DND-41 (cell line): ENCODE data around the gene PRKCE.

ENCODE experiments used
- ATAC-seq: fragments of 200-7000 bp; cut with Tn5 transposase; 3 replicates; pipeline ENCODE4 v1.9.1; 2021; ENCODE audit warnings: low read depth; ENCODE audit not compliant: insufficient read depth
- DNase-seq: peaks from one replicate; pipeline ENCODE4 v3.0.0-alpha.2; 2020
- H2AFZ ChIP-seq: 2 replicates; pipeline ENCODE4 v1.6.0; 2012; ENCODE audit warnings: low read depth, low read length
- H3K27ac ChIP-seq: 2 replicates; pipeline ENCODE4 v1.5.1; 2012; ENCODE audit warnings: low read length, inconsistent platforms
- H3K27me3 ChIP-seq: fragments of 200-600 bp; sonication (generic); 2 replicates; pipeline ENCODE4 v1.6.0; 2012; ENCODE audit warnings: low read length, mild to moderate bottlenecking, inconsistent platforms; ENCODE audit not compliant: insufficient read depth, poor library complexity
- H3K36me3 ChIP-seq: 2 replicates; pipeline ENCODE4 v1.5.1; 2012; ENCODE audit warnings: low read length, inconsistent platforms; ENCODE audit not compliant: insufficient read depth
- H3K4me1 ChIP-seq: 2 replicates; pipeline ENCODE4 v1.5.1; 2012; ENCODE audit warnings: mild to moderate bottlenecking, low read length; ENCODE audit not compliant: insufficient read depth
- H3K4me2 ChIP-seq: 2 replicates; pipeline ENCODE4 v1.6.0; 2012; ENCODE audit warnings: mild to moderate bottlenecking, moderate library complexity, low read length, inconsistent platforms; ENCODE audit not compliant: insufficient read depth
- H3K4me3 ChIP-seq, 2 experiments: fragments of 200-600 bp in 1 of 2; shearing (Covaris generic) in 1 of 2; 2 replicates each; pipeline ENCODE4 v1.5.1; 2012 to 2016; ENCODE audit warnings: inconsistent platforms in 2 of 2, low read length in 2 of 2, mild to moderate bottlenecking in 2 of 2, low read depth in 1 of 2, moderate library complexity in 1 of 2
- H3K79me2 ChIP-seq: 2 replicates; pipeline ENCODE4 v1.6.0; 2012; ENCODE audit warnings: low read length, inconsistent platforms; ENCODE audit not compliant: insufficient read depth
- H3K9ac ChIP-seq: 2 replicates; pipeline ENCODE4 v1.6.0; 2012; ENCODE audit warnings: low read depth, mild to moderate bottlenecking, inconsistent platforms, low read length, moderate library complexity
- H3K9me3 ChIP-seq: 2 replicates; pipeline ENCODE4 v1.5.1; 2012; ENCODE audit warnings: low read length, moderate library complexity, mild to moderate bottlenecking, inconsistent platforms; ENCODE audit not compliant: insufficient read depth, severe bottlenecking
- H4K20me1 ChIP-seq: 2 replicates; pipeline ENCODE4 v1.6.0; 2012; ENCODE audit warnings: low read length; ENCODE audit not compliant: insufficient read depth
- CTCF ChIP-seq: IDR thresholded peaks from 2 replicates; pipeline ENCODE4 v1.5.1; 2012; ENCODE audit warnings: borderline replicate concordance, low read length, moderate library complexity, mild to moderate bottlenecking; ENCODE audit not compliant: poor library complexity, severe bottlenecking; ENCODE audit errors: extremely low read depth
- EZH2 ChIP-seq: IDR thresholded peaks from 3 replicates; pipeline ENCODE4 v1.6.1; 2012; ENCODE audit warnings: borderline replicate concordance, low read depth, mild to moderate bottlenecking, moderate library complexity, low read length, inconsistent platforms; ENCODE audit not compliant: severe bottlenecking

Gene PRKCE

GRCh38 chr2:46024146-46024779 lies 372.8 kb downstream of the PRKCE start:
- H3K9me3 ChIP-seq, result no peaks in the 10 kb centered on the region
- no peak overlapping the region for H3K9ac ChIP-seq
- no peaks in the 10 kb centered on the region for H3K79me2 ChIP-seq
- no peak overlapping the region for H3K4me3 ChIP-seq
- H3K4me1 ChIP-seq, result peaks cover 4% of the 10 kb centered on the region; the same call in 1 of the 2 replicates
- no peaks in the 10 kb centered on the region for H3K27me3 ChIP-seq
- DNase-seq (no peak), ATAC-seq (no peak)
- no peak overlapping the region for H2AFZ ChIP-seq
- H4K20me1 ChIP-seq, result no peaks in the 10 kb centered on the region
- H3K4me2 ChIP-seq, result no peak overlapping the region
- TF ChIP-seq EZH2 (no peak), CTCF (no peak)
- no peak overlapping the region for H3K27ac ChIP-seq
- no peaks in the 10 kb centered on the region for H3K36me3 ChIP-seq

DNA sequence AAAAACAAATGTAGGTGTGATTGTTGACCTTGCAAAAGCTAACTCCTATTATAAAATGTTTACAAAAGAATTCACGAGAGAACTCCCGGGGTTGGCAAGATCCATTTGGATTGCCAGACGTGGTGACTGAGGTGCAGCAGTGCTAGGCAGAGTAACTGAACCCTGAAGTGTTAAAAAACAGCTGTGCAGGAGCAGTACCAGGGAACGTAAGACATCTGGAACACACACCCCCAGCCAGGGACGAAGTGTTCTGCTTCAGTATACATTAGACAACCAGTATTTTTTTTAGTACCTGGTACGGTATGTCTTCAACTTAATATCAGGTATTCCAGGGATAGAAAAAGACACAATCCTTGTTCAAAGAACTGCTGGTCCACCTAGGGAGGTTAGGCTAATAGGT lies 373.6 kb downstream of the PRKCE start:
- DNase-seq (no peak), ATAC-seq (no peak)
- H3K4me1 ChIP-seq, result no peaks in the 10 kb centered on the region
- H3K27ac ChIP-seq, result no peak overlapping the region
- H3K36me3 ChIP-seq, result no peaks in the 10 kb centered on the region
- H3K9ac ChIP-seq, result no peak overlapping the region
- no peak overlapping the region for H3K4me2 ChIP-seq
- no peaks in the 10 kb centered on the region for H3K27me3 ChIP-seq
- no peak overlapping the region for H3K4me3 ChIP-seq
- H4K20me1 ChIP-seq, result no peaks in the 10 kb centered on the region
- H3K9me3 ChIP-seq, result no peaks in the 10 kb centered on the region
- no peak for TF ChIP-seq CTCF
- no peak for TF ChIP-seq EZH2
- H3K79me2 ChIP-seq, result no peaks in the 10 kb centered on the region
- H2AFZ ChIP-seq, result no peak overlapping the region

GRCh38 chr2:46025676-46026075 lies 374.2 kb downstream of the PRKCE start:
- Histone ChIP-seq H4K20me1 (no peaks in the 10 kb centered on the region), H3K4me1 (no peaks in the 10 kb centered on the region), H3K9me3 (no peaks in the 10 kb centered on the region), H3K4me3 (no peak overlapping the region), H3K9ac (no peak overlapping the region), H3K79me2 (no peaks in the 10 kb centered on the region), H3K36me3 (no peaks in the 10 kb centered on the region), H3K27ac (no peak overlapping the region), H3K4me2 (no peak overlapping the region), H3K27me3 (no peaks in the 10 kb centered on the region), H2AFZ (no peak overlapping the region)
- TF ChIP-seq CTCF (no peak), EZH2 (no peak)
- DNase-seq (no peak), ATAC-seq (no peak)
